Muscle layer of duodenum (tissue), 2 donors: ENCODE results near the gene RHOU.

Source experiments
- H3K27ac ChIP-seq: one replicate; pipeline ENCODE4 v1.7.0; 2013; ENCODE audit warnings: mild to moderate bottlenecking, low read length
- H3K27me3 ChIP-seq: one replicate; pipeline ENCODE4 v1.7.0; 2013; ENCODE audit warnings: low read depth, mild to moderate bottlenecking, control low read depth, low read length
- H3K36me3 ChIP-seq, 2 donors: one replicate each; pipeline ENCODE4 v1.7.0; 2013; ENCODE audit warnings: low read length in 2 of 2, control low read depth in 1 of 2, mild to moderate bottlenecking in 1 of 2; ENCODE audit not compliant: insufficient read depth in 2 of 2, control insufficient read depth in 1 of 2
- H3K4me1 ChIP-seq, 2 donors: one replicate each; pipeline ENCODE4 v1.7.0; 2013; ENCODE audit warnings: low read length in 2 of 2, mild to moderate bottlenecking in 2 of 2, control low read depth in 1 of 2, moderate library complexity in 1 of 2; ENCODE audit not compliant: insufficient read depth in 2 of 2, control insufficient read depth in 1 of 2
- H3K4me3 ChIP-seq, 2 donors: one replicate each; pipeline ENCODE4 v1.7.0; 2013; ENCODE audit warnings: low read length in 2 of 2, low read depth in 1 of 2, mild to moderate bottlenecking in 1 of 2
- H3K9me3 ChIP-seq, 2 donors: one replicate each; pipeline ENCODE4 v1.7.0; 2013; ENCODE audit warnings: low read length in 2 of 2, control low read depth in 1 of 2, mild to moderate bottlenecking in 1 of 2; ENCODE audit not compliant: control insufficient read depth in 1 of 2
- donor health status: healthy.

Gene RHOU

GRCh38 chr1:228778466-228778865, 43.2 kb downstream of the RHOU start:
- no peaks in the 10 kb centered on the region for H3K27me3 ChIP-seq
- H3K9me3 ChIP-seq = no peaks in the 10 kb centered on the region
- H3K27ac ChIP-seq = no peak overlapping the region
- no peaks in the 10 kb centered on the region for H3K4me1 ChIP-seq
- no peak overlapping the region for H3K4me3 ChIP-seq
- no peaks in the 10 kb centered on the region for H3K36me3 ChIP-seq

GRCh38 chr1:228778961-228779360, 43.7 kb downstream of the RHOU start:
- no peaks in the 10 kb centered on the region for H3K9me3 ChIP-seq
- H3K27ac ChIP-seq = no peak overlapping the region
- no peaks in the 10 kb centered on the region for H3K4me1 ChIP-seq
- no peaks in the 10 kb centered on the region for H3K27me3 ChIP-seq
- no peak overlapping the region for H3K4me3 ChIP-seq
- H3K36me3 ChIP-seq = no peaks in the 10 kb centered on the region

- Histone ChIP-seq H3K4me3 (no peak overlapping the region), H3K9me3 (no peaks in the 10 kb centered on the region), H3K27ac (no peak overlapping the region), H3K27me3 (no peaks in the 10 kb centered on the region), H3K36me3 (no peaks in the 10 kb centered on the region), H3K4me1 (no peaks in the 10 kb centered on the region)
Measured at GRCh38 chr1:228781161-228781808, 46.0 kb downstream of the RHOU start.

GRCh38 chr1:228781809-228782661, 46.8 kb downstream of the RHOU start:
- no peaks in the 10 kb centered on the region for H3K36me3 ChIP-seq
- no peak overlapping the region for H3K27ac ChIP-seq

GRCh38 chr1:228782662-228783417, 47.6 kb downstream of the RHOU start:
- Histone ChIP-seq H3K27me3 (no peaks in the 10 kb centered on the region), H3K4me1 (no peaks in the 10 kb centered on the region), H3K36me3 (no peaks in the 10 kb centered on the region), H3K4me3 (no peak overlapping the region), H3K27ac (no peak overlapping the region), H3K9me3 (no peaks in the 10 kb centered on the region)

More at GRCh38 chr1:228781809-228782661, 46.8 kb downstream of the RHOU start:
- H3K27me3 ChIP-seq = no peaks in the 10 kb centered on the region
- no peak overlapping the region for H3K4me3 ChIP-seq
- no peaks in the 10 kb centered on the region for H3K9me3 ChIP-seq
- no peaks in the 10 kb centered on the region for H3K4me1 ChIP-seq

- Histone ChIP-seq H3K27me3 (no peaks in the 10 kb centered on the region), H3K4me3 (no peak overlapping the region), H3K9me3 (no peaks in the 10 kb centered on the region), H3K36me3 (no peaks in the 10 kb centered on the region), H3K4me1 (no peaks in the 10 kb centered on the region), H3K27ac (no peak overlapping the region)
Measured at GRCh38 chr1:228783418-228784040, 48.2 kb downstream of the RHOU start.

GRCh38 chr1:228784181-228784580, 48.9 kb downstream of the RHOU start:
- Histone ChIP-seq H3K27me3 (no peaks in the 10 kb centered on the region), H3K4me1 (no peaks in the 10 kb centered on the region), H3K4me3 (no peak overlapping the region), H3K9me3 (no peaks in the 10 kb centered on the region), H3K27ac (no peak overlapping the region), H3K36me3 (no peaks in the 10 kb centered on the region)

GRCh38 chr1:228785366-228786330, 50.4 kb downstream of the RHOU start:
- no peaks in the 10 kb centered on the region for H3K36me3 ChIP-seq
- H3K9me3 ChIP-seq = no peaks in the 10 kb centered on the region
- H3K4me1 ChIP-seq = no peaks in the 10 kb centered on the region
- no peaks in the 10 kb centered on the region for H3K27me3 ChIP-seq
- no peak overlapping the region for H3K27ac ChIP-seq
- no peak overlapping the region for H3K4me3 ChIP-seq

- Histone ChIP-seq H3K4me1 (no peaks in the 10 kb centered on the region), H3K27me3 (no peaks in the 10 kb centered on the region), H3K36me3 (no peaks in the 10 kb centered on the region), H3K27ac (no peak overlapping the region), H3K4me3 (no peak overlapping the region), H3K9me3 (no peaks in the 10 kb centered on the region)
Measured at GRCh38 chr1:228786361-228787129, 51.3 kb downstream of the RHOU start.

GRCh38 chr1:228791791-228792190, 56.5 kb downstream of the RHOU start:
- Histone ChIP-seq H3K27ac (no peak overlapping the region), H3K27me3 (no peaks in the 10 kb centered on the region), H3K4me1 (no peaks in the 10 kb centered on the region), H3K36me3 (no peaks in the 10 kb centered on the region), H3K9me3 (no peaks in the 10 kb centered on the region), H3K4me3 (no peak overlapping the region)
